Left hindlimb (tissue), 1 donor: ENCODE results near the gene CFAP99.
"Not testable (repeated sequence)": the region's sequence is repeated elsewhere in the genome, so short reads cannot be mapped to it uniquely, and the experiment has no call there.

Experiments
- DNase-seq: peaks from one replicate; pipeline ENCODE4 v3.0.0-alpha.2; 2018

Gene CFAP99

DNA sequence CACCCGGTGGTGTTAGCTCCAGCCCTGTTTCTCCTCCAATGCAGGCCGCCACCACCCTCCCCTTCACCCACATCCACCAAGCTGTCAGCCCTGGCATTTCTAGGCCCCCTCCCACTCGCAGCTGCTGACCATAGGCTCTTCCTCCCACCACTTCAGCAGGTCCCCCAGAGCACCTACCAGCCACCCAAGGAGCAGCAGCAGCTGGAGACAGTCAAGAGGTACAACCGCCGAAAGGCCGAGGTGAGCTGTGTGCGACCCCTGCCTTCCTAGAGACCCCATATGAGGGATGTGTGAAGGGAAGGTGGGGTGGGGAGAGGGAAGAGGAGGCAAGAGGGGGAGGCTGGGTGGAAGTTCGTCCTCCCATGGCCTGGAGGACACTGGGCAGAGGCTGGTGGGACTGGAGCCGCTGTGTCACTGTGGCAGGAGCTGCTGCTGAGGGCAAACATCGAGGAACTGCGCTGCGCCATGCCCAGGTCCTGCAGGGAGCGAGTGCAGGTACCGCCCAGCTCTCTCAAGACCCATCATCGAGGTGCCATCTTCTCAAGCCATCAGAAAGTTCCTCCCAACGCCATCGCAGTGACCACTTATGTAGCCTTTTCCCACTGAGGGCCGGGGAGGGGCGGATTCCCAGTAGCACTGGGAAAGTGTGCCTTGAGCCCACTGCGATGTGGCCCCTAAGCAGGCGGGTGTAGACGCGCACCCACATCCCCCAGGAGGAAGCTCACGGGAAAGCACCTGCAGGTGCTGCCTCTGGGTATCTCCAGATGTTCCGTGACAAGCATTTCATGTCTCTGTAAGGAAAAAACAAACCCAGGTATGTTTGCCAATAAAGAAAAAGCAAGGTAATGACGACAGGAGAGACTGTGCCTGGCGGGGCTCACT, 31.0 kb downstream of the CFAP99 start:
- no peak for DNase-seq

DNA sequence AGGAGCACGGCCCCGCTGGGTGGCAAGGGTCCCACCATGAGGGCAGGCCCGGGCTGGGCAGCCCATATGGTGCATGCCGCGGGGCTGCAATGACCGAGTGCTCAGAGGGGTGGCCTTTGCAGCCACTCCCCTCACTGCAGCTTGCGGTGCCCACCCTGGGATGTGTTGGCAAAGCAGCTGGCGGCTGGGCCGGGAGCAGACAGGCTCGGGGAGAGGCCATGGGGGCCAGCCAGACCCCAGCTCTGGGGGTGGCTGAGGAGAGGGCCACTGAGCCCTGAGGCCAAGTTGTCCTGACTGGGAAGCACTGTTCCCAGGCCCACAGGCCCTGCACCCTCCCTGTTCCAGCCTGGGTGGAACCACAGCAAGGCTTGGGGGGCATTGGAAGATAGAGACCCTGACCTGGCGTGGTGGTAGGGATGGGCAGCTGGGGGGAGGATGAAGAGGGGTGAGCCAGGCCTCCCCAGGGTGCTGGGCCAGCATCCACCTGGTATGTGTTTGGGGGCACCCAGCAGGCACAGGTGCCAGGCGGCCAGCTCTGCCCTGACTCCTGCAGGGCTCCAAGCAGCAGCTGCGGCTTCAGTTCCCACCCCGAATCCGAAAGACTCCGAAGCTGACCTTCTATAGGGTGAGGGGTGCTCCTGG, 31.8 kb downstream of the CFAP99 start:
- DNase-seq = no peak

DNA sequence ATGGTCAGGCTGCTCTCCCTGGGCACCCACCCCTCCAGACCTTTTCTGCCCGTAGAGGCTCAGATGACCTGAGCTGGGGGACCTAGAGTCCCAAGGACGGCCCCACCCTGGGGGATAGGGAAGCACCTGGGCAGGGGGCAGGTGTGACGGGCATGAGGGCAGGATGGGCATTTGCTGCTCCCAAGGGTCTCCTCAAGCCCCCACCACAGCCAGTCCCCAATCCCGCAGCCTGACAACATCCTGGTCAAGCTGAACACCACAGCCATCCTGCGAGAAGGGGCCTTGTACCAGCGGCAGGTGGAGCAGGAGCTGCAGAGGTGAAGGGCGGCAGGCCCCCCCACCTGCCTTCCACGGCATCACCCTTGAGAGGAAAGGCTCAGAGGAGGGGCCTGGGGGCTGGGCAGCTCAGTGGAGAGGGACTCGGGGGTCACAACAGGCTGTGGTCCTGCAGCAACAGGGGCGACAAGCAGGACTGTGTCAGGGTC, 32.3 kb downstream of the CFAP99 start:
- no peak for DNase-seq

DNA sequence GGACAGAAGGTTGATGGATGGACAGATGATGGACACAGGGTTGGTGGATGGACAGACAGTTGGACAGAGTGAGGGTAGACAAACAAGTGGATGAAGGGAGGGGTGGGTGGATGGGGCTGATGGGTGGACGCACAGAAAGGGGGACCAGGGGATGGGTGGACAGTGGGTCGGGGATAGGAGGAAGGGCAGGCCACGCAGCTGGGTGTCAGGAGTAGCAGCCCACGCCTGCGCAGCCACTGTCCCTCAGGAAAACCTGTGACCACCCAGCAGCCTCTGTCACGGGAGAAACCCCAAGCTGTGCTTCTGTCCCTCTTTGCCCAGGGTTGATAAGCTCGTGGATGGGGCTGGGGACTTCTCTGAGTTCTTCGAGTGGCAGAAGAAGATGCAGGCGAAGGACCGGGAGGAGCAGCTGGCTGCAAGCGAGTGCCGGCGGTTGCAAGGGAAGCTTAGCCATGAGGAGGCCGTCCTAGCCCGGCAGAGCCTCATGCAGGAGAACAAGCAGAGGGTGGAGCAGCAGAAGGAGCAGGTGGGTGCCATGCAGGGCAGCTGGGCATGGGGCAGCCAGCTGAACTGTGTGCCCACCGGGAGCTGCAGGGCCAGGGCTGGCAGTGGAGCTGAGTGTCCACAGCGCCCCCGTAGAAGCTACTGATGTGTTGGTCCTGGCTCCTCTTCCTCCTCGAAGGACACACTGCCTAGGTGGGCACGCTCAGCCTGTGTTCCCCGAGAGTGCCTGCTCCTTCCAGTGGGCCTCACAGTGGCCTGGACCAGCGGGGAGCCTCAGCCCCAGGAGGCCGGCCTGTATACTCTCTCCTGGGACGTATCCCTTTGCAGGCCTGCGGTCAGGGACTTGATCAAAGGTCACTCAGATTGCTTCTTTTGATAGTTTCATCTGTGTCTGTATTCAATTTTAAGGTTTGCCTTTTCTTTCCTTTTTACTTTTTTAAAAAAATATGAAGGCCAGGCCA, 33.3 kb downstream of the CFAP99 start:
- no peak for DNase-seq

DNA sequence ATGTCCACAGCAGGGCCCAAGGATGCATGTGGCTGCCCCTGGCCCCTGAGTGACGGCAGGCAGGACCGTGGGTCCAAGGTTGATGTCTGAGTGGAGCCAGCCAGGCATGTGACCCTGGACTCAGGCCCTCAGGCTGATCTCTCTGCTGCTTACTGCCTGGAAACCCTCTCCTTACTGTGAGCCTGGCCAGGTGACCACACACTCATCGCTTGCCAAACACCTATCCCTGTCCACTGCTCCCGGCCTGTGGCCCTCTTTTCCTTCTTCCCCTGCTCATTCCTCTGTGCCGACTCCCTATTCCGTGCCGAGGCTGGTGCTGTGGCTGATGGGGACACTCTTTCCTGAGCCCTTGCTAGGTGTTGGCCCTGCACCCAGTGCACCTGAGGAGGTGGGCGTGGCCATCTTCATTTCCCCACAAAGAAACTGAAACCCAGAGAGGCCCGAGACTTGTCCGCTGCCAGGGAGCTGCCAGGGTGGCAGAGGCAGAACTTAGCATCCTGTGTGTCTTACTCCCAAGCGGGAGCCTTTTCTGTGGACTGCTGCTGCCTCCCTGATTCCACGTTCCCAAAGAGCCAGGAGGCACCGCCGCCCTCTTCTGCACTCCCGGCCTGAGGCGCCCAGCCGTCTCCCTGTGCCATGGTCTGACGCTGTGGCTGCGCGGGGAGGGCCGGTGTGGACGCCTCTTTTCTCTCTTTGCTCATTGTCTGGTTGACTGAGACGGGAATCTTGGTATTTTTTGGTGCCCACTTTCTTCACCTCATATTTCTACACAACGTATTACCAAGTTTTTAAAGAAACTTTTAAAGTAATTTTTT, 38.9 kb downstream of the CFAP99 start:
- DNase-seq = no peak

DNA sequence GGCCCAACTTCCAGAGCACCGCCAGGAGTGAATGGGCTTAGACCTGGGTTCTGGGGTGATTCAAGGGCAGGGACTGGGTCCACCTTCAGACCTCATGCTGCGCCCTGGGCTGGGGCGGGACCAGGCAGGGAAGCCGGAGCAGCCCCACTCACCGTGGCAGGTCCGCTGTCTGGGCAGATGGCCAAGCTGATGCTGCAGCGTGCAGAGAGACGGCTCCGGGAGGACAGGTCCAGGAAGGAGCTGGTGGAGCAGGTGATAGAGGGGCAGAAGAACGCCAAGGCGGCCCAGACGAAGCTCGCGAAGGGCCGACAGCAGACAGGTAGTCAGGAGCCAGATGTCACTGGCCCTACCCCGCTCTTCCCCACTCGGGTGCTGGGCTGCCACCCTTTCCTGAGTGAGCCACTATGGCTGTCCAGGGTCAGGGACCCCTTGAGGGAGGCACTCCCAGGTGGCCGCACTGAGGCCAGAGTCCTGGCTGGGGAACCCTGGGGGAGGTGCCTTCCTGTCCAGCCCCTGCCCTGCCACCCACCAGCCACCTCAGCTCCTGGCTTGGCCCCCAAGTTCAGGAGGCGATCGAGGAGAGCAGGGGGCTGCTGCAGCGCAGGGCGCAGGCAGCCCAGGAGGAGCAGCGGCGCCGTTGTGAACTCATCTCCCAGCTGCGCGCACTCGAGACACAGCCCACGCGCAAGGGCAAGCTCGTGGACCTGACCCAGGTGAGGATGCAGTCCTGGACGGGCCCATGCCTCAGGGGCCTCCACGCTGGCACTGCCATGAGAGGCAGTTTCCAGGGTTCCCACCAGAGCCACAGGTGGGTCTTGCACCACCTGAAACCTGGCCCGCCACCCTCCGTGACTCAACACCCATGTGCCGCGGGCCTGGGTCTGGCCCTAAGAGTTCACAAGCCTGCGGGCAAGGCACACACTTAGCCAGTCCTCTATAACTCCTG, 40.1 kb downstream of the CFAP99 start:
- no peak for DNase-seq

DNA sequence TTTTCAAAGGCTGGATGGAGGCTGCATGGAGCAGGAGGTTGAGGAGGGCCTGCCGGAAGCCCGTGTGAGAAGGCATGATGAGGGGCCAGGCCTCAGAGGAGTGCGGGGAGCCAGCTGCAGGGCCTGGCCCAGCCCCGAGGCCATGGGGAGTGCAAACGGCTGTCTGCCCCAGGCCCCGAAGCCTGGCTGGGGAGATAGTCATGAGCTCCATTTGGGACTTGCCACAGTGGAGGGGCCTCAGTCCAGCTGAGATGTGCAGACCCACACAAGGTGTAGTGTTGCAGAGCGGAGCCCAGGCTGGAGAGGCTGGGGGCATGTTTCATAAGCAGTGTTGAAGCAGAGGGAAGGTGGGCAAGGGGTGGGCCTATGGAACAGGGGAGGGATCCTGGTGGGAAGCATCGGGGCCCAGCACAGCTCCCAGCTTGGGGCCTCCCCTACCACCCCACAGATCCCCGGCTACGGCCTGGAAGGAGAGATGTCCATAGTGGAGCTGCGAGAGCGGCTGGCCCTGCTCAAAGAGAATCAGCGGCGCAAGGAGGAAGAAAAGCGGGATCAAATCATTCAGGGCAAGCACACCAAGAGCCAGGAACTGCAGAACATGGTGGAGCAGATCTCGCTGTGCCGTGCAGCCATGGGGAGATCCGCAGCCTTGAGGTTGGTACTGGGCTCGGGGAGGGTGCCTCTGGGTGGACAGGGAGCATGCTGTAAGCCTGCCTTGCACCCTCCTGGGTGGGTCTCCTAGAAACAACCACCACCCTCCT, 41.0 kb downstream of the CFAP99 start:
- DNase-seq = no peak

DNA sequence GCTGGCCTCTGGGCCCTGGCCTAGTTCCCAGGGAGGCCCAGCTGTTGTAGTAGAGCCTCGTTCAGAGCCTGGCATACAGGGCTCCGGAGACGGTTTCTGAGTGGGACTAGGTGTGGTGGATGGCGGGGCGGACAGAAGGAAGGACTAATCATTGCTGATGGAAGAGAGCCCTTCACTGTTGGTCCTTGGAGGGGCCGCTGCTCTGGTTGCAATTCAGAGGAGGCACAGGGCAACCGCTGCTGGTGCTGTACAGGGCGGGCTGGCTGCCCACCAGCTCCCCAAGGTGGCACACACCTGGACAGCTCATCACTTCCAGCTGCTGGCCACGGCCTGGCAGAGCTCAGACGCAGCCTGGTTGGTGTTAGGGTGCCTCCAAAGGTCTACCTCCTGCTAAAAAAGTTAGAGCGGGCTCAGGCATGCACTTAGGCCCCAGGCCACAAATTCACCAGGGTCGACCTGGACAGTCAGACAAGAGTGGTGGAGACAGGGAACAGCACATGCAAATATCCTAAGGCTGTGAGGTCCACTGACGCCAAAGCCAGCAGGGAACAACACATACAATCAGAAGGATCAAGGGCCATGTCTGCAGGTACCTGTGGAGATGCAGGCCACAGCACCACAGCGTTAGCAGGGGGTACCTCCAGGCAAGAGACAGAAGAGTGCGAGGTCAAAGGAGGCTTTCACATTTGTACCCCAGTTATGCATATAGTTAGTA, 42.6 kb downstream of the CFAP99 start:
- no peak for DNase-seq

DNA sequence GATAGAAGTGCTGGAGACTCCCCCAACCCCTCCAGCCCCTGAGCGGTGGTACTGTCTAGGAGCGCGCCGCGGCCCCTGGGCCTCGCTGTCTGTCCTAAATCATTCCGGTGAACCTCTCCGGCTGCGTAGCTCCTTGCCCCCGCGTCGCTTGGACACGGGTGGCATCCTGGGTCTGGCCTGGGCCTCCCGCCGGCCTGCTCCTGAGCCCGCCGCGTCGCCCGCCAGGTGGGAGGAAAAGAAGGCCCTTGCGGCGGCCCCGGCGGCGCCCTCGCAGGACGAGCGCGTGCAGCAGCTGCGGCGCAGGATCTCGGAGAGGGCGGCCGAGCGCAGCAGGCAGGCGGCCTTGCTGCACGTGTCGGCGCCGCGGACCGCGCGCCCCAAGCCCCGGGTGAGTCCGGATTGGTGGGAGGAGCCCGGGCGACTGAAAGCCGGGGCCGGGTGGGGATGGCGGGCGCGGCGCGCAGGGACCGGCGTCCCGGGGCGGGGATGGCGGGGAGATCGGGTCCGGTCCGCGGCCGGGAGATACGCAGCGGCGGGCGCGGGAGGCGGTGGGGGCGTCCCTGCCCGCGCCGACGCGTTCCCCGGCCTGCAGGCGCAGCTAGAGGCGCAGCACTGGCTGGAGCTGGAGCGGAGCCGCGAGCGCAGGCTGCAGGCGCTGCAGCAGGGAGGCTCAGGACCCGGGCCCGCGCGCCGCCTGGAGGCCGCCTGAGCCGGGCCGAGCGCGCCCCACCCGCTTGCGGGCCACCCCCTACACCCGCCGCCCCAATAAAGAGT, 43.6 kb downstream of the CFAP99 start:
- DNase-seq = peak; percentile 82

DNA sequence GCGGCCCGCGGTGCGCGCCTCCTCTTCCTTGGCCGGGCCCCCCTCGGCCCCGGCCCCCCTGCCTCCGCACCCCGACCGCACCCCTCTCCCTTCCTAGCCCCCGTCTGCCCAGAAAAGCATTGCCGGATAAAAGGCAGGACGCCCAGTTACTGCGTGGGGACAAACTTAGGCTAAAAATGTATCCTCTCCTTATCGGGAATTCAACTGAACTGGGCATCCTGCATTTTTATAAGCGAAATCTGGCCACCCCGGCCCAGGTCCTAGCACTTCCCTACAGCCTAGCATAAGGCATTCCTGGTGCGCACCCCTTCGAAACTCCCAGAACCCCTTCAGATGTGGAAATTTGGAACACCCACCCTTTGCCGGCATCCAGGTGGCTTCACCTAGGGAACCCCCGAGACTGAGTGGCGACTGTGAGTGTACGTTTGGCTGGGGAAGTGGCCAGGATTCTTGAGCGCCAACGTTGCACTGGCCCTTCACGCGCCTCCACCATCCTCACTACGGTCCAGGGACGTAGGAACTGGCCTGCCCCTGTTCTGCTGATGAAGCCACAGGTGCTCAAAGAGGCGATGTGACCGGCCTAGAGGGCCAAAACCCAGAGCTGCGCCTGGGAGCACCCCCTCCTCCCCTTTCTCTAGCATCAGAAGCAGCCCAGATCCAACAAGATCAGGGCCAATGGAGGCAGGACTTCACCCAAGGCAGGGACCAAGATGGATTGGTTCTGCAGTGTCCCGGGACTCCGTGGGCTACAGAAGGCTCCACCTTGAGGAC, 44.4 kb downstream of the CFAP99 start:
- no peak for DNase-seq

DNA sequence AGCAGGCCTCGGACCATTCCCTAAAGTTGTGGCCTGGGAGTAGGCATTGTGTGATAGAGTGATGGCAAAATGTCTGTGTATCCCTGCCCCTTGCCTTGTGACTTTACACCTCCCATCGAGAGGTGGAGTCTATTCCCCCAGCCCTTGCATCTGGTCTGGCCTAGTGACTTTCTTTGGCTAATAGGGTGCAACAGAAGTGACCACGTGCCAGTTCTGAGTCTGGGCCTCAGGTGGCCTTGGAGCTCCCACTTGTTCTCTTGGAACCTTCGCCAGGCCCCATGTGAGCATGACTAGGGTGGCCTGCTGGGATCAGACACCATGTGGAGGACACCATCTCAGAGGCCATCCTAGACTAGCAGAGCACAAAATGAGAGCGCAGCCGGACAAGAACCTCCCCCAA, 46.3 kb downstream of the CFAP99 start:
- no peak for DNase-seq

DNA sequence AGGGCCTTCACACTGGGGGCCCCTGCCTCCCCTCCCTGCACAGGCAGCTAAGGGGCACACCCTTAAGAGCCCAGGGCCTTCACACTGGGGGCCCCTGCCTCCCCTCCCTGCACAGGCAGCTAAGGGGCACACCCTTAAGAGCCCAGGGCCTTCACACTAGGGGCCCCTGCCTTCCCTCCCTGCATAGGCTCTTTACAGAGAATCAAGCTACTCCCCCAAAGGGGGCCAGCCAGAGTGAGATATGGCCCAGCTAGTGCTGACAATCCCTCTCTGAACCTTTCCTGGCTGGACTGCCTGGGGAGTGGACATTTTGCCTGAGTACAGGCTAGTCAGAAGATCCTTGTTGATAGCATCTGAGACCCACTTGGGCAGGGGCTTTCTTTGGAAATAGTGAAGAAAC, 46.8 kb downstream of the CFAP99 start:
- DNase-seq = not testable (repeated sequence)

DNA sequence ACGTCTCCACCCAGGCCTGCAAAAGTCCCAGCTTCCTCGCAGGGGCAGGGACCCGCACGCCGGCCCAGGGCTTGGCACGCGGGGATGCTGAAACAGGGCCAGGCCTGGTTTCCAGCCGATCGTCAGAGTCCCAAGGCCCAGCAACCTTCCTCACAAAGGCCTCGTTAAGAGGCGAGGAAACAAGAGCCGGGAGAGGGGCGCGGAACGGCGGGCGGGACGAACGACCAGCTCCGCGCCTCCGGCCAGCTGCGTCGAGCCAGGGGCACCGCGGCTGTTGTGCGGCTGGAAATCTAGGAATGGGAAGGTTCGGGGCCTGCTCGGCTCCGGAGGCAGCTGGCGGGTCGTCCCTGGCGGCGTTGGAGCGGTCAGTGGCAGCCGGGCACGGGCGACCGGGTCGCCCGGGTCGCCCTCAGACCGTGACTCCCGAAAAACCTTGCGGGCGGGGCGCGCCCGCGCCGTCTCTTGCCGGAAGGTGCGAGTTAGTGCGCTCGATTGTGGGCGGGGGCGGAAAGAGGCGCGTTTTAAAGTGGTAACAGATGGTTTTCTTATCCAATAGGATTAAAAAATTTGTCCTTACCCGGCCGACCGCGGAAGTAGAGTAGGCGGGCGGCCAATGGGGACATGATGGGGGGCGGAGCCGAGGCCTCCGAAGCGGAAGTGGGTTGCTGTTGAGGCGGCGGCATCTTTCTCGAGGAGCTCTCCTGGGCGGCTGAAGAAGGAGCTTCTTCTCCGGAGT, 49.9 kb downstream of the CFAP99 start, which contains the start of gene RNF4:
Gene RNF4, plus strand, starts transcription at position 651 of the 736 bp plus-strand sequence. CDS start 21,388 bp downstream, outside the sequence.
- peak; percentile 97 for DNase-seq

DNA sequence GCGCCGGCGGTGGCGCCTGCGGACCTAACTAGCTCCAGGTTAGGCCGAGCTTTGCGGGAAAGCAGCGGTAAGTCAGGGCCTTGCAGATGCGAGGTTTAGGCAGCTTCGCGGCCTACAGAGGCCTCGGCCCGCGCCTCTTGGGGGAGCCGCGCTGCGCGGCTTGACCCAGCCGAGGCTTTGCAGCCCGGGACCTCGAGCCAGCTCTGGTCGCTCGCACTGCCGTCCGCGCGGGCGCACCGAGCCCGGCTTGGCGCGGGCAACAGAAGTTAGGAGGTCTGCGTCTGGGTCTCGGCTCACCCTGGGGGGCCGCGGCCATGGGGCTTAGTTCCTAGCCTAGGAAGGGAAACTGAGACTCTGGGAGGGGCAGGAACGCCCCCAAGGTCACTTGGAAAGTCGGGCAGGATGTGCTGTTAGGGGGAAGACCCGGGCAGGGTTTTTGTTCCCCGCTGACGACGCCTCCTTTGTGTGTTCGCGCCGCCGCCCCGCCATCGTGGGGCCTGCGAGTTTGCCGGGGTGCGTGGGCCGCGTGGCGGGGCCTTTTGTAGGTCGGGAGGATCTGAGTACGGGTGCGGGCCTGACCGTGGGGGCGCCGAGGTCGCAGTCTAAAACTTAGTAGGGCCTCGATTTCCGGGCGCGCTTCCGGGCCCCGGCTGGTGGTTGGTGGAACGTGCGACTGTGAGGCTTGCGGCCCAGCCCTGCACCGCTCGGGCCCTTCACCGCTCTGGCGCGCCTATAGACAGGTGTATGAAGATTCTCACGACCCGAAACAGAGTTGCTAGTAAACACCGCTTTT, 50.6 kb downstream of the CFAP99 start:
- no peak for DNase-seq

DNA sequence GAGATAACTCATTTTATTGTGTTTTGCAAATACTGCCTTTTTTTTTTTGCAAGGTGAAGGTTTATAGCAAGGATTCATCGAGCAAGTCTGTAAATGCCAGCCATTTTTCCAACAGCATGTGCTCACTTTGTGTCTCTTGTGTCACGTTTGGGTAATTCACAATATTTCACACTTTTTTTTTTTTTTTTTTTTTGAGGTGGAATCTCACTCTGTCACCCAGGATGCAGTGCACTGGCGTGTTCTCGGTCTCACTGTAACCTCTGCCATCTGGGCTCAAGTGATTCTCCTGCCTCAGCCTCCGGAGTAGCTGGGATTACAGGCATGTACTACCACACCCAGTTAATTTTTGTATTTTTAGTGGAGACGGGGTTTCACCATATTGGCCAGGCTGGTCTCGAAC, 52.0 kb downstream of the CFAP99 start:
- DNase-seq = no peak

DNA sequence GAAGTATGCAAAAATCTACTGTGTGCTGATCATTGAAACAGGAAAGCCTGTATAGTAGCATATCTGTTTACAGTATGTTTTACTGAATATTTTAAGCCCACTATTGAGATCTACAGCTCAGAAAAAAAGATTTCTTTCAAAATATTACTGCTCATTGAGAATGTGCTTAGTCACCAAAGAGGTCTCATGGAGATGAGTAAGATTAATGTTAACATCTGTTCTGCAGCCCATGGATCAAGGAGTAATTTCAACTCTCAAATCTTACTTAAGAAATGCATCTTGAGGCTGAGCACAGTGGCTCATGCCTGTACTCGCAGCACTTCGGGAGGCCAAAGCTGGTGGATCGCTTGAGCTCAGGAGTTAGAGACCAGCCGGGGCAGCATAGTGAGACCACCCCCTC, 53.4 kb downstream of the CFAP99 start:
- DNase-seq = no peak
